ENCODE data around the gene CASKIN2.

Gene CASKIN2

DNA sequence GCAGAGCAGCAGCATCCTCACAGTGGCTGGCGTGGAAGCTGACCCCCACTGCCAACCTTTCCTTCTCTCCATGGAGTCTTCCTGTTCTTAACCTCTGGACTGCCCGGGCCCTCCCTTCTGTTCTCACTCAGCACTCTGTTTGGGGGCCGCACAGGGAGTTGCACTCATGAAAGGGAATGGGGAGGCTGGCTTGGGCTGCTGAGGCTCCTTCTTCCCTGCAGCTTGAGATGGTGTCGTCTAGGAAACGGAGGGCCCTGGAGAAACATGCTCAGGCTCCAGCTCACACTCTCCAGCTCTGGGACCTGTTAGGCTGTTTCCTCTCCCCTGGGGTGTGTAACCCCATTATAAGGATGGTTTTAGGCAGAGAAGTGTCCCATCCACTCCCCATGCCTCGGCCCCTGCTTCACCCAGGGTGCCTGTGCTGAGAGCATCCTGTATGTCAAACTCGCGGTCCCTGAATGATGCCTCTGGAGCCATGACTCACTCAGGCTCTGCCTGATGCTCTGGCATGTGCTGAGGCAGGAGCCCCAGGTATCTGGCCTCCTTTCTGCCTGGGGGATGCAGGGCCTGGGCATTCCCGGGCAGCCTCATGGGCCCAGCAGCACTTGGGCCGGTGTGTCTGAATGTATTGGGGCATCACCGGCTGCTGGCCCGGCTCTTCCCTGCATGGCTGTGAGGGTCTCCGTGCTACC lies 40.0 kb downstream of the CASKIN2 start:
- TF ChIP-seq ZNF274 (IDR thresholded peaks at IDR 0.05; ENCODE audit: low read depth, low read length) = no peak
- no peak overlapping the region for H3K4me3 ChIP-seq (ENCODE audit: low read length)

DNA sequence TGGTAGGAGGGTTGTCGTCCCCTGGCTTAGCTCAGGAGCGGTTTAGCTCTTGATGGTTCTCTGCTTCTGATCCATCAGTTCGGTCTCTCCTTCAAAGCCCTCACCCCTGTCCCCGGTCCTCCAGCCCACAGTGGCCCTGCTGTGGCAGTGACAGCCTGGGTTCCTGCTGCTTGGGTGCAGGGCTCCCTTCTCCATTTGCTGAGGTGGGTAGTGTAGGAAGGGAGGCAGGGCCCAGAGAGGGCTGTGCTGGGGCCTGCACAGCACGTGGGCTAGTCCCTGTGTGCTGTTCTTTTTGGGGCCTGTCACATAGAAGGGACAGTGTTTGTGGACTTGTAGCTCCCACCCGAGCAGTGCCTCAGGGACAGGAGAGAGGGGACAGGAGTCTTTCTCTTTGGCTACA lies 40.6 kb downstream of the CASKIN2 start:
- H3K4me3 ChIP-seq (ENCODE audit: low read length) = no peak overlapping the region
- TF ChIP-seq ZNF274 (IDR thresholded peaks at IDR 0.05; ENCODE audit: low read depth, low read length) = no peak

DNA sequence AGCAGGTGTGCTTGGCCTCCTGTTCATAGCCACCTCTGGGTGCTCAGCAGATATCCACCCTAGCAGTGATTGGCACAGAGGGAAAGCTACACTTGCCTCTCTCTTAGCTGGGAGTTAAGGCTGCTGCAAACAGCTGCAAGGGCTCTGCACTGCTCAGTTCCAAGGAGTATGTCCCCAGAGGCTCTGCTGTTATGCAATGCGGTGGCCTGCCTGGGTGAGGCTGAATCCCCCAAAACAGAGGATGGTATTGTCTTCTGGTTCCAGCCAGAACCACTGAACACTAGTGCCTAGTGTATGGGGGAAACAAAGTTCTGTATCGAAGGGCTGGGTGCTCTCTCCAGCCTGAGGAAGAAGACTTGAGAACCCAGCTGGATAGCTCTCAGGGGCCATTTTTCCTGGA lies 42.1 kb downstream of the CASKIN2 start:
- H3K4me3 ChIP-seq (ENCODE audit: low read length) = no peak overlapping the region
- no peak for TF ChIP-seq ZNF274 (IDR thresholded peaks at IDR 0.05; ENCODE audit: low read depth, low read length)

DNA sequence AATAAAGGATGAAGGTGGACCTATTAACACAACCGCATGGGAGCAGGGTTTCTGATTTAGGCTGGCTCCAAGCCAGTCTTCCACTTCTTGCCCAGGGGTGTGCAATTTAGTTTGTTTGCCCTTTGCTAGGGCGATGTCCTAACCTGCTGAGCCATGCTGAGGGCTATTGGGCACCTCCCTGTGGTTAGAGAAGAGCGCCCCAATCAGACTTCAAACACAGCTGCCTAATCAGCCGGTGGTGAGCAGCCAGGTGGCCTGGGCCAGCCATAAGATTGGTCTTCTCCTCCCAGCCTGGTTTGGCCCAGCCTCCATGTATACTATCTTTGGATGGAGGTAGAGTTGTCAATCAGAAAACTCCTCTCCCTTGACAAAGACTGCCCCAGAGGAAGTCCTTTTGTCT lies 43.2 kb downstream of the CASKIN2 start:
- TF ChIP-seq ZNF274 (IDR thresholded peaks at IDR 0.05; ENCODE audit: low read depth, low read length) = no peak
- no peak overlapping the region for H3K4me3 ChIP-seq (ENCODE audit: low read length)

DNA sequence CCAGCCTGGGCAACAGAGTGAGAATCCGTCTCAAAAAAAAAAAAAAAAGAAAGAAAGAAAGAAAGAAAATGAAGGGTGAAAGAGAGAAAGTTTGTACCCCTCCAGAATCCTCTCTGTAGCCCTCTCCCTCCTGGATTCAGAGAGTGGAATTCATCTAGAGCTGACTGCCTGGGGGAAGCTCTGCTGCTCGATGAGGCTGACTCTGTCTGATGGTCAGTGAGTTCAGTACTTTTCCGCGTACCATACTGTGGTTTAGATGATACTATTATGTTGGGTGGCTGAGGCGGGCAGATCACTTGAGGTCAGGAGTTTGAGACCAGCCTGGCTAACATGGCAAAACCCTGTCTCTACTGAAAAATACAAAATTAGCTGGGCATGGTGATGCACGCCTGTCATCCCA lies 44.1 kb downstream of the CASKIN2 start:
- no peak for TF ChIP-seq ZNF274 (IDR thresholded peaks at IDR 0.05; ENCODE audit: low read depth, low read length)
- H3K4me3 ChIP-seq (ENCODE audit: low read length) = no peak overlapping the region

DNA sequence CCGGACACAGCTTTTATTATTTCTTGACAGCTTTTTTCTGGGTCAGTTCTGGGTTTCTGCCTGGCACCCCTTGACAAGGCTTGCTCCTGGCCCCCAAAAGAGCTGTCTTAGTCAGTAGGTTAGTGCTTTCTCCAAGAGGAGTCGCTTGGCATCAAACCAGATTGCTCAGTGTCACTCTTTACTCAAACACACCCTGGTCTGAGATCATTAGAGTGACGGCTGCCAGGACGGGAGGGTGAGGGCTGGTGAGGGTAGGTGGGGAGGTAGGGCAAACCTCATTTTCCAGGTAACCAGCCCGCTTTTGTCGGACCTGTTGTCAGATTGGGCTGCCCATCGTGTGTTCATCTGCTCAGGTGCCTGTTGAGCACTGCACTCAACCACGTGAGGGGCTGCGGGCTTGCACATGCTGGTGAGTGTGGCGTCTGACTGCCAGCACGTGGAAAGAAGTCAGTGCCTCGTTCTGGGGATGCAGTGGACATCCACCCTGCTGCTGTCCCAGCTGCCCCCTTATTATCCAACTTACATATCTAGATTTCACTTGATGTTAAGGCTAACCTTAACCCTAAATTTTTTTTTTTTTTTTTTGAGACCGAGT lies 46.5 kb downstream of the CASKIN2 start:
- no peak for TF ChIP-seq ZNF274 (IDR thresholded peaks at IDR 0.05; ENCODE audit: low read depth, low read length)
- no peak overlapping the region for H3K4me3 ChIP-seq (ENCODE audit: low read length)

DNA sequence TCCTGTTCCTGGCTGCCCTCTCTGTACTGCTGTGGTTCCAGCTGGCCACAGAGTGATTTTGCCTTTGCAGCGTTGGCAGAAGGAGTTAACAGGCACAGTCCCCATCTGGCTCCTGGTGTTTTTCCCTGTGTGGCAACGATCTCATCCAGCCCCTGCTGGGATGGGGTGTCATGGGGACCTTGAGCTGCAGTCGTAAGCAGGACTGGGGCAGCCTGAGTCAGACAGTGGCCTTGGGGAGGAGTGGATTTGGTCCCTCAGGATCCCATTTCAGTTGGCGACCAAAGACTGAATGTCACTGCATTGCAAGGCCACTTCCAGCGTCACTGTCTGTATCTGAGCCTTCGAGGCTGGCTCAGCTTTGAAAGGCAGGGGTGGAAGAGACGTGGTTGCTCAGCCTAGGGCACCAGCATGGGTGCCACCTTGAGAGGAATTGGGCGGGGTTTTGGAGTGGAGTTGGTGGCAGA lies 47.0 kb downstream of the CASKIN2 start:
- H3K4me3 ChIP-seq (ENCODE audit: low read length) = no peak overlapping the region
- TF ChIP-seq ZNF274 (IDR thresholded peaks at IDR 0.05; ENCODE audit: low read depth, low read length) = no peak

DNA sequence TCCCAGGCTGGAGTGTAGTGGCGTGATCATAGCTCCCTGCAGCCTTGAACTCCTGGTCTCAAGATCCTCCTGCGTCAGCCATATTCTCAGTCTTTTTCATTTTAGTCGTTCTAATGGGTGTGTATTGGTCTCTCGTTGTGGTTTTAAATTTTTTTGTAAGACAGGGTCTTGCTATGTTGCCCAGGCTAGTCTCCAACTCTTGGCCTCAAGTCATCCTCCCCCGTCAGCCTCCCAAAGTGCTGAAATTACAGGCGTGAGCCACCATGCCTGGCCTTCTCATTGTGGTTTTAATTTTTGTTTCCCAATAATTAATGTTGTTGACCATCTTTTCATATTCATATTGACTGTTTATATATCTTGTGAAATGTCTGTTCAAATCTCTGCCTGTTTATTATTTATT lies 50.3 kb downstream of the CASKIN2 start:
- no peak for TF ChIP-seq ZNF274 (IDR thresholded peaks at IDR 0.05; ENCODE audit: low read depth, low read length)
- no peak overlapping the region for H3K4me3 ChIP-seq (ENCODE audit: low read length)

DNA sequence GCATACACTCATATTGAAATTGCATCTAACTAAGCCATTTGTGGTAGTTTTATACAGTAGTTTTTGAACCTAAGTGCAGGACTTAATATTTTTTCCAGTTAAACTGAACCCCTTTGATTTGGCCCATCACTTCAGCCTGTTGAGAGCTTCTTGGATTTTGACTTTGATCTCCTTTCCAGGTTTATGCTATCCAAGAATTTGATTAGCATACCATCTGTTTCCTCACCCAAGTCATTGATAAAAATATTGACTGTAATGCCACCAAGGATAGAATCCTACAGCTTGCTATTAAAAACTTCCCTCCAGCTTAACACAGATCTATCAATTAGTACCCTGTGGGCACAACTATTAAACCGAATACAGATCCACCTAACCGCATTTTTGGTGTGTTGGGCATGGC lies 51.7 kb downstream of the CASKIN2 start:
- TF ChIP-seq ZNF274 (IDR thresholded peaks at IDR 0.05; ENCODE audit: low read depth, low read length) = no peak
- no peak overlapping the region for H3K4me3 ChIP-seq (ENCODE audit: low read length)

DNA sequence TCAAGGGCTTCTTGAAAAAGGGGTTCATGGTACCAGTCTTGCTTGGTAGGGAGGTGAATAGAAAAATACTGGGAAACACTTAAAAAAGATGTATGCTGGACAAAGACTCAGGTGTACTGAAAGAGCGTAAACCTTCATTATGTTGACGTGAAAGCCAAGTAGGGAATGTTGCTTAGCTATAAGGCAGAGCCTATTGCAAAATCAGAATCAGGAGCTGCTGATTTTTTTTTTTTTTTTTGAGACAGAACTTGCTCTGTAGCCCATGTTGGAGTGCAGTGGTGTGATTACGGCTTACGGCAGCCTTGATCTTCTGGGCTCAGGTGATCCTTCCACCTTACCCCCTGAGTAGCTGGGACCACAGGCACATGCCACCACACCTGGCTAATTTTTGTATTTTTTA lies 55.0 kb downstream of the CASKIN2 start:
- TF ChIP-seq ZNF274 (IDR thresholded peaks at IDR 0.05; ENCODE audit: low read depth, low read length) = no peak
- no peak overlapping the region for H3K4me3 ChIP-seq (ENCODE audit: low read length)

DNA sequence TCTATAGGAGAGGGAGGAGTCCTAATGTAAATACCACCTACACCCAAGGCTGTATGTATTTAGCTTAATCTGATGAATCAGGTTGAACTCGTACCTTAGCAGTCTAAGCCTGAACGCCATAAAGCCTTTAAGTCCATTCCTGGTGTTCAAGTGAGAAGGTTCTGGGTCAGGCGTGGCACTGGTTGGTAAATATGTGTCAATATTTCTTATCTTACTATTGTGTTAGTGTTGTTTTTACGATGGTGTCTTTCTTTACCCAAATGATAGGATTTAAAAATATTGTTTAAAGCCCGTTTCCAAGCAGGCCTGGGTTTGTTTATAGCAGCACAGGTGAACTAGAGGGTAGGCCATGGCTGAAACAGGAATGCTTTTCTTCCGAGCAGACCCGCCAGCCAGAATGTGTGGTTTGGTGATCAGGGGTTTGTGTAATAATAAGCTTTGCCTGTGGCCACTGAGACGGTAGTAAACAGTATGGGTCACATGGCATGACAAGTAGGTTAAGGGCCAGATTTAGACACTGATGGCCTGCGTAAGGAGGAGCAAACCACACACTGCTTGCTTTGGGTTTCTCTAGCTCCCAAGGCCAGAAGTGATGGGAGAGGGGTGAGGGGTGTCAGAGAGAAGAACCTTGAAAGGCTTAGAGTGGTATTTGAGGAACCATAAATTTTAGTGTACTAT lies 55.6 kb downstream of the CASKIN2 start:
- no peak overlapping the region for H3K4me3 ChIP-seq (ENCODE audit: low read length)
- TF ChIP-seq ZNF274 (IDR thresholded peaks at IDR 0.05; ENCODE audit: low read depth, low read length) = no peak

DNA sequence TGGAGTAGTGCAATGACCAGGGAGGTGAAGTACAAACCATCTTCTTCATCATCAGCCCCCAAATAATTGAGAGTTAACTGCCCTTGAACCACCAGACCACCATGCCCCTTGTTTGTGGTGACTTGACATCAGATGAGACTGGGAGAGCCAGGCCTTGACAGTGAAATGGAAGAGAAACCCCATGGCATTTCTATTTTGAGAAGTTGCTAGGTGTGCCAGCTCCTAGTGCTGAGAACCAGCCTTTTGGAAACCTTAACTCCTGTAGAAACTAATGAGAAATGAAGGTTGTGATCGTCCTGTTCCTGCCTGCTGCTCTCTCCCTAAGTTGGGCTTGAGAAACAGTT lies 56.1 kb downstream of the CASKIN2 start:
- TF ChIP-seq ZNF274 (IDR thresholded peaks at IDR 0.05; ENCODE audit: low read depth, low read length) = no peak
- H3K4me3 ChIP-seq (ENCODE audit: low read length) = no peak overlapping the region

DNA sequence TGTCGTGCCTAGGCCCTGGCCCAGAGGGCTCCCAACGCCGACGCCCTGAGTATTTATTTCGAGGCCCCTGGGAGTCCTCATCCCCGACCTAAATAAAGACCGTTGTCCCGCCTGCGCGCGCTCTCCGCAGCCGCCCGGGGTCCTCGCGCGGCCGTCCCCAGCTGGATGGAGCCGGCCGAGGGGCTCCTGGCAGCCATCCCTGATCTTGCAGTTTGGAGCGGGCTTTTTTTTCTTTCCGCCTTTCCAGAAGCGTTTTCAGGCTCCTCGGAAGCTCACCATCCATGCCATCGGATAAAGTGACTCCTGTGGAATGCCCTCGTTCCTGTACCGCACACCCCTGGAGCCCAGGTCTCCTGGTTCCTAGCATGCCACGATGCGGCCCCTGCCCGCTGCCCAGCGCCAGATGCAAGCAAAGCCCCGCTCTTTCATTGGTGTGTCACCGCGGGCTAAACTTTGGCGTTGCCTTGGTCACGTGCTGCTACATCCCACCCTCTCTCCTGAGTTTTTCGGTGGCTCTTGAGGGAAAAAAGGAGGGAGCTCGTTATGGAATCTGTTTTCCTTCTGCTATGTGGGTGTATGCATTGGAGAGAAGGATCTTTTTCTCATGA lies 58.2 kb downstream of the CASKIN2 start:
- no peak for TF ChIP-seq ZNF274 (IDR thresholded peaks at IDR 0.05; ENCODE audit: low read depth, low read length)
- H3K4me3 ChIP-seq (ENCODE audit: low read length) = peak overlapping the region; percentile 87

DNA sequence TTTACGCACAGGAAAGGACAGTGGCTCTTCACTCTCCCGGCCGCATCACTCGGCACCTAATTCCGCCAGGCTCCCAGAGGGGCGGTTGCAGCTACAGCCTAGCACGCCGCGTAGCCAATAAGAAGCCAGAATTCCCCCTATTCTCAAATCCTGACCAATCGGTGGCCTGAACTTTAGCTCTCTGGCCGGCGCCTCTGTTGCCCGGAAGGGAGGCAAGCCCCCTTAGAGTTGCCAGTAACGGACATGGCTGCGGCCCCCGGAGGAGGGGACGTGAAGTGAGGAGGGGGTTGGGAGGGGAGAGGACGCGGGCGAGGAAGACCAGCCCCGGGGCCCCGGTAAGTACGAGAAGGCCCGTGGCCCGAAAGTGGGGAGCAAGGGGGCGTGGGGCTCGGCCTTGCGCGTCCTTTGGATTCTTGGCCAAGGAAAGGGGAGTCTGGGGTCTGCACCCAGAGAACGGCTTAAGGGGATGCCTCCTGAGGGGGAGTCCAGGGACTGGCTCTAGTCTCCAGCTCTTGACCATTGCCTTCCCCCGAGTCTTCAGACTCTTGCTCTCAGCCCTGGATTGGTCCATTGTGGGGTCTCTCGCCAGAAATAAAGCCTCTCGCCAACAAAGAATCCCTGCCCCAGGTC lies 58.8 kb downstream of the CASKIN2 start, which contains the start of gene TMEM94:
Gene TMEM94, plus strand, starts transcription at position 219 of the 630 bp plus-strand sequence. CDS start 15,271 bp downstream, outside the sequence.
- peak within 1 kb of the TSS; percentile 87 for H3K4me3 ChIP-seq (ENCODE audit: low read length)
- no peak for TF ChIP-seq ZNF274 (IDR thresholded peaks at IDR 0.05; ENCODE audit: low read depth, low read length)
